Neuron (in vitro differentiated cells): ENCODE measurements around the gene ARHGAP6.
A peak's percentile ranks its signal among the peaks of the same experiment; 100 is the strongest.

Source experiments
- H2AFZ ChIP-seq: one replicate; pipeline ENCODE4 v1.6.1; 2013; ENCODE audit warnings: low read depth, mild to moderate bottlenecking, inconsistent platforms, low read length, moderate library complexity
- H3K27me3 ChIP-seq: one replicate; pipeline ENCODE4 v1.6.1; 2013; ENCODE audit warnings: low read length; ENCODE audit not compliant: insufficient read depth
- H3K36me3 ChIP-seq: one replicate; pipeline ENCODE4 v1.6.1; 2013; ENCODE audit warnings: low read length; ENCODE audit not compliant: insufficient read depth
- H3K4me1 ChIP-seq: one replicate; pipeline ENCODE4 v1.6.1; 2013; ENCODE audit warnings: low read length; ENCODE audit not compliant: insufficient read depth
- H3K4me3 ChIP-seq: 2 replicates; pipeline ENCODE4 v1.5.1; 2013; ENCODE audit warnings: mild to moderate bottlenecking, low read length, moderate library complexity
- H3K9me3 ChIP-seq: one replicate; pipeline ENCODE4 v1.6.1; 2013; ENCODE audit warnings: low read length

Gene ARHGAP6

DNA sequence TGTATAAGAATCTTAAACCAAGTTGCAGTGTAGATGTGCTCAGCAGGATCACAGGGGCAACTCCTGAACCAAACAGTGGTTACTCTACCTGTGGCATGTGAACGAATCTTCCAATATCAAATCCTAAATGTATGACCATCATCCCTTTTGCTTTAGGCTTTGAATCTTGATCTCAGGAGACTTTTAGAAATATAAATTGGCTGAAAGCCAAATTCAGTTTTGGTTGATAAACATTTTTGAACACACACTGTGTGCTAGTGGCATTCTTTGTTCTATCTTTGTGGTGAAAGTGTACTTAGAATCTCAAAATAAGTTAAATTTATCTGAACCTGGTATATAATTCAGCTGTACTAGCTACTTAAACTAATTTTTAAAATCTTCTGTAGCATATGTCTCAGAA, 4.6 kb upstream of the ARHGAP6 start:
- H3K4me3 ChIP-seq = no peak overlapping the region
- no peaks in the 10 kb centered on the region for H3K9me3 ChIP-seq
- peaks cover 11% of the 10 kb centered on the region for H3K27me3 ChIP-seq
- H3K36me3 ChIP-seq = no peaks in the 10 kb centered on the region
- H3K4me1 ChIP-seq = peaks cover 7% of the 10 kb centered on the region
- H2AFZ ChIP-seq = no peak overlapping the region

- H2AFZ ChIP-seq = no peak overlapping the region
- no peaks in the 10 kb centered on the region for H3K9me3 ChIP-seq
- H3K4me3 ChIP-seq = no peak overlapping the region
- H3K4me1 ChIP-seq = peaks cover 7% of the 10 kb centered on the region
- no peaks in the 10 kb centered on the region for H3K36me3 ChIP-seq
- H3K27me3 ChIP-seq = peaks cover 20% of the 10 kb centered on the region
Observed at GRCh38 chrX:11666952-11667685, 1.4 kb upstream of the ARHGAP6 start.

DNA sequence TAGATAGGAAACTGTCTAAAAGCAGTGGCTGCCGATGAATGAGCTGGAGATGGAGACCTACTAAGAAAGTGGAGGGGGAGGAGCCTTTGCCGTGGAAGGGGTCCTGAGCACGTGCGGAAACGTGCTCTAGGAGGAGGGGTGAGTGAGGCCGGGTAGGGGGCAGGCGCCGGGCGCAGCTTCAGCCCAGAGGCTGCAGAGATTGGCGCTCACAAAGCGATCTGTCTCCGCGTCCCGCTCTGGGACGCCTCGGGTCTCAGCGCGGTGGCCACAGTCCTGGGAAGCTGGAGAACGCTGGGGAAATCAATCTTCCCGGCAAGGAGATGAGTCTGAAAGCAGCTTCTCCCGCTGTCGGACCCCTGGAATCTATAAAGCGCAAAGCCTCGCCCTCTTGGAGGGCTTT, 444 bp upstream of the ARHGAP6 start:
- H3K36me3 ChIP-seq = no peaks in the 10 kb centered on the region
- H3K9me3 ChIP-seq = no peaks in the 10 kb centered on the region
- peak overlapping the region; percentile 48 for H3K4me3 ChIP-seq
- H3K27me3 ChIP-seq = peaks cover 19% of the 10 kb centered on the region
- H2AFZ ChIP-seq = peak overlapping the region; percentile 37
- H3K4me1 ChIP-seq = peaks cover 7% of the 10 kb centered on the region

- Histone ChIP-seq H3K4me3 (peak overlapping the region; percentile 48), H3K4me1 (peaks cover 7% of the 10 kb centered on the region), H3K27me3 (peaks cover 20% of the 10 kb centered on the region), H3K9me3 (no peaks in the 10 kb centered on the region), H3K36me3 (no peaks in the 10 kb centered on the region), H2AFZ (peak overlapping the region; percentile 85)
Observed at GRCh38 chrX:11664211-11665167, 1.2 kb downstream of the ARHGAP6 start.

- H3K27me3 ChIP-seq = peaks cover 20% of the 10 kb centered on the region
Observed at GRCh38 chrX:11663875-11664210, 1.9 kb downstream of the ARHGAP6 start.

GRCh38 chrX:11655282-11656015, 10.3 kb downstream of the ARHGAP6 start:
- Histone ChIP-seq H3K36me3 (no peaks in the 10 kb centered on the region), H2AFZ (no peak overlapping the region), H3K9me3 (no peaks in the 10 kb centered on the region), H3K4me1 (no peaks in the 10 kb centered on the region), H3K27me3 (no peaks in the 10 kb centered on the region), H3K4me3 (no peak overlapping the region)

More at GRCh38 chrX:11663875-11664210, 1.9 kb downstream of the ARHGAP6 start:
- no peak overlapping the region for H2AFZ ChIP-seq
- peak overlapping the region; percentile 48 for H3K4me3 ChIP-seq
- H3K4me1 ChIP-seq = peaks cover 7% of the 10 kb centered on the region
- no peaks in the 10 kb centered on the region for H3K9me3 ChIP-seq
- no peaks in the 10 kb centered on the region for H3K36me3 ChIP-seq

GRCh38 chrX:11648705-11649519, 16.8 kb downstream of the ARHGAP6 start:
- H2AFZ ChIP-seq = no peak overlapping the region
- no peaks in the 10 kb centered on the region for H3K9me3 ChIP-seq
- H3K4me1 ChIP-seq = no peaks in the 10 kb centered on the region
- no peak overlapping the region for H3K4me3 ChIP-seq
- no peaks in the 10 kb centered on the region for H3K36me3 ChIP-seq
- H3K27me3 ChIP-seq = no peaks in the 10 kb centered on the region

GRCh38 chrX:11647138-11647537, 18.6 kb downstream of the ARHGAP6 start:
- no peak overlapping the region for H2AFZ ChIP-seq
- no peak overlapping the region for H3K4me3 ChIP-seq
- H3K4me1 ChIP-seq = no peaks in the 10 kb centered on the region
- no peaks in the 10 kb centered on the region for H3K36me3 ChIP-seq
- no peaks in the 10 kb centered on the region for H3K27me3 ChIP-seq
- no peaks in the 10 kb centered on the region for H3K9me3 ChIP-seq

DNA sequence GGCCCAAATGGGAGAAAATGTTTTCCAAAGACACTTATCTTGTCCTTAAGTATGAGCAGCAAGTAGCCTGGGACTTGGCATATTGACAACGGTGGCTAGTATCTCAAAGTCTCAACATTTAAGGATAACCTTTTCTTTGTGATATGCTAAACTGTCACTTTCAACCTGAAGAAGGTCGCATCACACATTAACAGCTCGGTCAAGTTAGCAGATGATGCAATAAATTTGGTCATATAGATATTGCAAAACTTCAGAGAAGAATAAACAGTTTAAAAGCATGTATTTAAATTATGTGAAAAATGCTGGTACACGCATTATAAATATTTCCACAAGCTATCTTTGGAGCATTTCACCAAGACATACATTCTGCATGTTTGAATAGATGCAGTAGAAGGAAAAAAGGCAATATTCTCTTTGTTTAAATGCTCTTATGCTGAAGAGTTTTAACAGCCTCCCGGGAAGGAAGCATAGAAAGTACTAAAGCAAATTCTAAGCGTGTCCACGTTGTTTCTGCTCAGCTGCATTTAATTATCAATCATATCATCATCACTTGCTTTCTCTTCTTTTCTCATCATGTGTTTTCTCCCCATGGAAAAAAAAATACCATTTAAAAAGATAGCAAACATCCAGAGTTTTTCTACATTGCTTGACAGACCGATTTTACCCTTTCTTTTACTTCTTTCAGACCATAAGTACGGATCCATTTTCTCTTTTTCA, 24.2 kb downstream of the ARHGAP6 start:
- Histone ChIP-seq H3K4me3 (no peak overlapping the region), H3K36me3 (no peaks in the 10 kb centered on the region), H3K9me3 (no peaks in the 10 kb centered on the region), H3K4me1 (no peaks in the 10 kb centered on the region), H3K27me3 (no peaks in the 10 kb centered on the region), H2AFZ (no peak overlapping the region)

DNA sequence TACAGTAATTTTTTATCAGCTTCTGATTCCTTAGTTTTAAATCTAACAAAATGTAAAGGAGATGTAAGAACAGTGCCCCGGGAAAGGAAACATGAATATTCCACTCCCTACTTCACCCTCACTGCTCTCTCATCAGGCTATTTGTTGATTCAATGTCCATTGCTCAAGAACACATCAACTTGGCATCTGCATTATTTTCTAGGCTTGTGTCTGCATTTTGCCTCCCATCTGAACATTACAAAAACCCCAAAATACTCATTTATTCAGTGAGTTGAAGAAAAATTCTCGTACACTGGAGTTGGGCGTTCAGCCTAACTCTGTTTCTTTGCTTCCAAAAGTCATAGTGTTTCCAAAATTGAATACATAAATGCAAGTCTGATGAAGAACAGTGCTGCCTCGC, 25.6 kb downstream of the ARHGAP6 start:
- Histone ChIP-seq H3K4me3 (no peak overlapping the region), H2AFZ (no peak overlapping the region), H3K36me3 (no peaks in the 10 kb centered on the region), H3K9me3 (no peaks in the 10 kb centered on the region), H3K27me3 (no peaks in the 10 kb centered on the region), H3K4me1 (no peaks in the 10 kb centered on the region)

DNA sequence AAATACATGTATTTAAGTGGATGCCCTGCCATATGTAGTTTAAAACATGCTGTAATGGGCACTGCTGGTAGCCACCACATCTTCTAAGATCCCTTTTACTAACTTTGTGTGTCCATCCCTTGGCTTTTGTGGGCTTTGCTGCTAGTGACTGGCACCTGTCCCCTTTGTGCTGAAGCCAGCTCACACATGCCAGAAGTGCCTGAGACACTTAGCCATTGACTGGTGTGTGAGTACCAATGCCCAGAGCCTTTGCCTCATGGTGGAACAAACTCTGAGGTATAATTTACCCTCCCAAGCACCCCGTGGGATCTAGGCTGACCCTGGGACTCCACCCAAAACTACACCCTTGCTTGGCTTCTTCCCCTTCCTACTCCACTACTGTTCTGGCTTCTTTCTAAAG, 33.0 kb downstream of the ARHGAP6 start:
- Histone ChIP-seq H3K9me3 (no peaks in the 10 kb centered on the region), H3K4me1 (no peaks in the 10 kb centered on the region), H3K36me3 (no peaks in the 10 kb centered on the region), H3K4me3 (no peak overlapping the region), H3K27me3 (no peaks in the 10 kb centered on the region), H2AFZ (no peak overlapping the region)
